HG02763 (cell line): ENCODE results near the gene WDR62.
"Not testable (repeated sequence)": the region's sequence is repeated elsewhere in the genome, so short reads cannot be mapped to it uniquely, and the experiment has no call there.

Experiments
- ATAC-seq: cut with Tn5 transposase; IDR thresholded peaks from one replicate; pipeline ENCODE4 v1.9.1; 2021; ENCODE audit warnings: mild to moderate bottlenecking, moderate library complexity; ENCODE audit not compliant: unreplicated experiment

The WDR62 gene

DNA sequence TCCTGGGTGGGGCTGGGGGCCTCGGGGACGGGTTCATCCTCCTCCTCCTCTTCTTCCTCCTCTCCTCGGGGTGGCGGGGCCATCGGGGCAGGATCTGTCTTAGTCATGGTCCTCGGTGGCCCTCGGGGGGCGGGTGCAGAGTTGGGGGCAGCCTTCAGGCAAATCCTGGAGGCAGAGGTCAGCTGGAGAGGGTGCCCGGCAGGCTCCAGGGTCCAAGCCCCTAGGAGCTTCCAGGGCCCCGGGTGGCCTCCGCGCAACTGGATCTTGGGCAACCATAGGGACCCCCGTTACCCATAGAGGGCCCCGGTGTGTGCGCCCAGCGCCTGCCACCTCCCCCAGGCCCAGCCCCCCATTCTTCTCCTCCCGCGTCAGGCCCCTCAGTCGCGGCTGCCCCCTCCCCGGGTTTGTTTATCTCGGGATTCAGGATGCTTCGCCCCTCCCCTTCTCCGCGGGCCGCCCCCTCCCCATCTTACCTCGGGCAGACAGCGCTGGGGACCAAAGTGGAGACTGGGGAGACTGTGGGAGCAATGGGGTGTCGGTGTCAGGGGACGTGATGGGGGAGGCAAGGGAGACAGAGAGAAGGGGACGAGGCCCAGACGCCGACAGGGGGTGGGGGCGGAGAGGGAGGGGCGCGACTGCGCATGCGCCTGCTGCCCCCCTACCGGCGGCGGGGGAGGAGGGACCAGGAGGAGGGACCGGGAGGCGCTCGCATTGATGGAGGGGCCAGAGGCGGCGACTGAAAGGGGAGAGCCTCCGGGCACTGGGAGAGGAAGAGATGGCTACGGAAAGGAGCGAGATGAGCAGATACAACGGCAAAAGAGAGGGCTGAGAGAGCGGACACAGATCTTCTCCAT is 22.2 kb upstream of the WDR62 start, which contains the start of gene CLIP3:
Gene CLIP3 (minus strand): TSS at position 623 of the 854 bp plus-strand sequence. CDS start 516 bp downstream, at position 107.
- ATAC-seq = no peak

DNA sequence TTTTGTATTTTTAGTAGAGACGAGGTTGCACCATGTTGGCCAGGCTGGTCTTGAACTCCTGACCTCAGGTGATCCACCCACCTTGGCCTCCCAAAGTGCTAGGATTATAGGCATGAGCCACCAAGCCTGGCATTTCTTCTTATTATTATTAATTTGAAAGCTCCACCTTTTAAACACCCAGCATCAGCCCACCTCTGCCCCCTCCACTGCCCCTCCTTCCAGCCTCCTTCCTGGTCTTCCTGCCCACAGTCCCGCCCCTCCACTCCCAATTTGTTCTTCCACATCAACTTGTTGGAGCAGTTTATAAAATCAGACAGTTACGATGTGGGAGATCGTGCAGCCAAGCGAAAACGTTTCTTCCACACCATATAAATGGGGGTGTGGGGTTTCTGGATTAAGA is 14.2 kb upstream of the WDR62 start:
- ATAC-seq = no peak

DNA sequence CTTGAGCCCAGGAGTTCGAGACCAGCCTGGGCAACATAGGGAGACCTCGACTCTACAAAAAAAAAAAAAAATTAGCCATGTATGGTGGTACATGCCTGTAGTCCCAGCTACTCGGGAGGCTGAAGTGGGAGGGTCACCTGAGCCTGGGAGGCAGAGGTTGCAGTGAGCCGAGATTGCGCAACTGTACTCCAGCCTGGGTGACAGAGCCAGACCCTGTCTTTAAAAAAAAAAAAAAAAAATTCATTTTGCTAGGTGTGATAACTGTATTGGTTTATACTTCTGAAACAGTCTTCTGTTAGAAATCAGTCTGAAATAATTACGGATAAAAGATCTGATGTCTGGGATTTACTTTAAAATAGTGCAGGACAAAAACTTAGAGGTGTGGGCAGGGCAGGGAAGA is 13.6 kb upstream of the WDR62 start:
- not testable (repeated sequence) for ATAC-seq

DNA sequence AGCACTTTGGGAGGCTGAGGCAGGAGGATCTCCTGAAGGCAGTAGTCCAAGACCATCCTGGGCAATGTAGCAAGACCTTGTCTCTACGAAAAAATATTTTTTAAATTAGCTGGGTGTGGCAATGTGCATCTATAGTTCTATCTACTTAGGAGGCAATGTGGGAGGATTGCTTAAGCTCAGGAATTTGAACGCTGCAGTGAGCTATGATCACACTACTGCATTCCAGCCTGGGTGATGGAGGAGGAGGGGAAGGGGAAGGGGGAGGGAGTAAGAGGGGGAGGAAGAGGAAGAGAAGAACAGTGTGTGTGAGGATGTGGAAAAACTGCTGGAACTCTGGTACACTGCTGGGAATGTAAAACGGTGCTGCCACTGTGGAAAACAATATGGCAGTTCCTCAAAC is 12.9 kb upstream of the WDR62 start:
- no peak for ATAC-seq

DNA sequence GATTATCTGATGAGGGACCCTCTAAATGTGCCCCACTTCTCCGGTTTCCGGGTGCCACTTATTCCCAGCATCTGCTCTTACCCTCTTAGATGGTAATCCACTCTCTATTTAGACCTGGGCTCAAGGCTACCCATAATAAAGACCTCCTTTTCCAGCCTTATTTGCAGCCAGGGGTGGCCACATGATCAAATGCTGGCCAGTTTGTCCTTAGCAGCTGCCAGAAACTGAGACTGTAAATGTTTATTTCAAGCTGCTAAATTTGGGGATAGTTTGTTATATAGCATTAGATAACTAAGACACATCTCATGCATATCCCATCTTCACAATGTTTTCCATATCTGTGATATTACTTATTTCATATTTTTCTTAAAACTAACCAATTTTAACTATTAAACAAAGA is 10.7 kb upstream of the WDR62 start:
- no peak for ATAC-seq

DNA sequence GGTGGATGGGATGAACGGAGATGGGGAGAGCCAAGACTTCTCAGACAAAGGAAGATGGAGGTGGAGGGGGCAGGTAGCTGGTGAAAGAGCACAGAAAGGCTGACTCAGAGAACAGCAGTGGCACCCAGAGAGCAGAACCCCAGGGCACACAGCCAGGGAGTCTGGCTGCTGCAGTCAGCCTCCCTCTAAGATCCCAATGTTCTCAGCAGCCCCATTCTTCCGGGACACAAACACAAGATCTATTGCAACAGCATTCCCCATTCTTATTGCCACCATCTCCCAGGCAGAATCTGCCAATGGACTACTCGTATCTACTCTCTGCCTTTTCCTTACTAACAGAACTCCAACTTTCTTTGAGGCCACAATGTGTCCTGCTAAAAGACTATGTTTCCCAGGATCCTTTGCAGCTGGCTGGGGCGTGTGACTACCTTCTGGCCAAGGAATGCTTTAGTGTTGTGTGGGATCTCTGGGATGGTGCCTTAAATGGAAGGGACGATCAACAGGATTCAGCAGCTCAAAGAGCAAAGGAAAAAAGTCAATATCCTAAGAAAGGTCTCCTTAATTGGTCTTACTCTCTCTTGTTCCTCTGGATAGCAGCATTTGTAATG is 8.2 kb upstream of the WDR62 start:
- ATAC-seq = no peak

DNA sequence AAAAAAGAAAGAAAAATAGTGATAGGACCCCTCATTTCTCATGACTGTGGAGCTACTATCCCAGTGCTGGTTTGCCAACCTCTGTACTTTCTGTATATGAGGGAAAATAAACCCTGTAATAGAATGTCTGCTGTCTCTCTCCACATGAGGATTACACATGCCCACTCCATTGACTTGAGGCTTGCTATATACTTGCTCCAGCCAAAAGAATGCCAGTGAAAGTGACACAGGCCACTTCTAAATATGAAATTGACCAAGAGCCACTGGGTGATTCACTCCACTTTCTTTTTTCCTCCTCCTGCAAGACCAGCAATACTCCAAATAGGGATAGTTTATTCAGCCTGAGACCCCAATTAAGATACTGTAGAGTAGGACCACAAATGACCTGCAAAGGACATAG is 6.9 kb upstream of the WDR62 start:
- ATAC-seq = no peak

DNA sequence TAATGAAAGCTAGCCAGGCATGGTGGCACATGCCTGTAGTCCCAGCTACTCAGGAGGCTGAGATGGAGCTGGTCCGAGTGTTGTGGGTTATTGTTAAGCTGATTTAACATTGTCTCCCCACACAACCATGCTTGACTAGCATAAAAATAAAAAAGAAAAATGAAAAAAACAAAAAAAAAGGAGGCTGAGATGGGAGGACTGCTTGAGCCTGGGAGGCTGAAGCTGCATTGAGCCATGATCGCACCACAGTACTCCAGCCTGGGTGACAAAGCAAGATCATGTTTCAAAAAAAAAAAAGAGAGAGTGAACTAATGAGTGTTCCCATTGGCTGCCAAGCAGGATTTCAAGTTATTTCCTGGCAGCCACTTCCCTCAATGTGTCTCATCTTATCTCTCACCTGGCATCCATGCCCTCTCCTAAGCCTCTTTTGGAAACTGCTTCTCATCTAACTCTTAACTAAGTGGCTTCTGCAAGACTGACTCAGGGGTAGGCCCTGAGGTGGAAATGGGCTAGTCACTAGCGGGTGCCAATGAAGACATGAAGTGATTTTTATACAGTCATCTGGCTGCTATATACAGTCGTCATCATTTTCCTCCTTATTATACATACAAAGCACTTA is 5.5 kb upstream of the WDR62 start:
- ATAC-seq = no peak

DNA sequence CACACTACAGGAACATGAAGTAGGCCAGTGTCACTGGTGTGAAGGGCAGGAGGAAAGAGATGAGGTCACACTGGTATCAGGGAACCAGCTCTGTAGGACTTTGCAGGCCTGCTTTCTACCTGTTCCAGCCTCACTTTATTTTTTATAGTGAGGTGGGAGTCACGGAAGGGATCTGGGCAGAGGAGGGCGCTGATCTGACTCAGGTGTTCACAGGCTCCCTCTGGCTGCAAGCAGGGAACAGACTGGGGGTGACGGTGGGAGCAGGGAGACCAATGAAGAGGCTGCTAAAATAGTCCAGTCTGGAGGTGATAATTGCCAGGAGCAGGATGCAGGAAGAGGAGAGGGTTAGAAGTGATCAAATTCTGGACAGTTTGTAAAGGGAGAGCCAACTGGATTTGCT is 3.5 kb upstream of the WDR62 start:
- no peak for ATAC-seq

DNA sequence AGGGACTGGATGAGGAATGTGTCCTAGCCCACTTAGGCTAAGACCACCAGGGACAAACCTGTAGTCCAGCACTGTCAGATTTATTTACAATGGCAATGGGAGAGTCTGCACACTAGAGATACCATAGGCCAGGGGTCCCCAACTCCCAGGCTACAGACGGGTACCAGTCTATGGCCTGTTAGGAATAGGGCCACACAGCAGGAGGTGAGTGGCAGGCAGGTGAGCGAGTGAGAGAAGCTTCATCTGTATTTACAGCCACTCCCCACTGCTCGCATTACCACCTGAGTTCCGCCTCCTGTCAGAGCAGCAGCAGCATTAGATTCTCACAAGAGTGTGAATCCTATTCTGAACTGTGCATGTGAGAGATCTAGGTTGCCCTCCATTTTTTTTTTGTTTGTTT is 3.1 kb upstream of the WDR62 start:
- ATAC-seq = no peak

DNA sequence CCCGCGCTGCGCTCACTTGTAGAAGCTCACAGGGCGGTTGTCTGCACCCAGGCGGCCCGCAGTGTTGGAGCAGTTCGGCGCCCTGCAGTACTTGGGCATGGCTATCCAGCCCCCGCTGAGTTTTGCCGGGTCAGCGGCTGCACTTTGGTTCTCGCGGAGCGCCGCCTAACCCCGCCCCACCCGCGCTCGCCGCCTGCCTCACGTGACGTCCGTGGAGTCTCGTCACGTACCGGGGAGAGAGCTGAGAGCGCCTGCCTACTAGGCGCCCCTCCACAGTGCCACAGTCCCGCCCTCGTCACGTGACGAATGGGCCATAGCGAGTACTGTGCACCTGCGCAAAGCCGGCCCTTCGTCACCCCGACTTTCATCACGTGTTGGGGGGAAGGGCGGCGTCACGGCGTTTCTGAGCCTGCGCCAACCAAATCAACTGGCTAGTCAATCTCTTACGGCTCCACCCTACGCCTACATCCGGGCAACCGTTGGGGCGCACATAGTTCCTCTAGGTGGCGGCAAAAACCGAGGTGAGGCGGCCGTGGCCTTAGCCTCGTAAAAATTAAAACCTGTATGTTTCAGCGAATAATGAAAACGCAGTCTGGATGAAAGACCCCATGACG is 471 bp upstream of the WDR62 start, which contains the start of gene THAP8:
Gene THAP8 (minus strand): TSS at position 167 of the 614 bp plus-strand sequence. CDS start 68 bp downstream, at position 99.
- ATAC-seq = peak; percentile 79

DNA sequence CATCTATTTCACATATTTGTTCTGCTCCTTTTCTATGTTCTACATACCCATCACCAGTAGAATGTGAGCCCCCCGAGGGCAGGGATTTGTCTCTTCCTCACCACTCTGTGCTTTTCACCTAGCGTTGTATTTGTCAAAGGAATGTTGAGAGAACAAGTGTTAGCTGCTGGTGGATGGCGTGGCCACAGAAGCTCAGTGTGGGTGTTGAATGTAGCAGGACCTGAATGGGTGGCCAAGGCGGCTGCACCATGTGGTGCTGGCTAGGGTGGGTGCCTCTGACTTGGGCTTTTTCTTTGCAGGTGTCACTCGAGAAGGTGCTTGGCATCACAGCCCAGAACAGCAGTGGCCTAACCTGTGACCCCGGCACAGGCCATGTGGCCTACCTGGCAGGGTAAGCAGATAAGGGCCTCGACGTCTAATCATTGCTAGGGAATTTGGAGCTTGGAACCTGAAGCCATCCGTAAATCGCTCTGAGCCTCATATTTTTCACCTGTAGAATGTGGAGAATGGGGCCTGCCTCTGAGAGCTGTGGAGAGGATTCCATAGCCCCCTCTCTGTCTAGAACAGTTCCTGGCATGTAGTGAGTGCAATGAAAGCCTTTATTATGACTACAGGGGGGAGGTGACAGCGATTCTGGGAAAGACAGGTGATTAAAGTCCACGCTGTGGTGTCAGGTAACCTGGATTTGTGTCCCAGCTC is 3.9 kb downstream of the WDR62 start:
- no peak for ATAC-seq

DNA sequence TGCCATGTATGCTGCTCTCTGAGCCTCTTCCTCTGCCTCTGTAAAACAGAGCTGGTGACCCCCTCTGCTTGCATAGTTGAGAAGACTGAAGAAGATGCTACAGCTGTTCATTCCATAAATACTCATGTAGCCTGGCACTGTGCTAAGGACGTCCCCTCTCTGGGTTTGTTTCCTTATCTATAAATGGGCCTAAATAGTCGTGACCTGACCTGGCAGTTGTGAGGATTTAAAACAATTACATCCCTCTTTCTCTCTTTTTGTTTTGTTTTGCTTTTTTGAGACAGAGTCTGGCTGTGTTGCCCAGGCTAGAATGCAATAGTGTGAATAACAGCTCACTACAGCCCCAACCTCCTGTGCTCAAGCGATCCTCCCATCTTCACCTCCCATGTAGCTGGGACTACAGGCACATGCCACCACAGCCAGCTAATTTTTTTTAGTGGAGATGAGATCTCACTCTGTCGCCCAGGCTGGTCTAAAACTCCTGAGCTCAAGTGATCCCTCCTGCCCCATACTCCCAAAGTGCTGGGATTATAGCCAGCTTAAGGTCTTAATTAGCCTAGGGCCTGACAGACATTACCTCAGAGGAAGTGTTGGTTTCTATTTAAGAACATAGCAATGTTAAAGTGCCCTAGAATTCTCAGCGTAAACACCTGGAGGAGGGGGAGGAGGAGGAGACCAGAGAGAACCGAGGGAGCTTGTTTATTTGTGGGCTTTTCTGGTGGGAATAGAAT is 4.6 kb downstream of the WDR62 start:
- ATAC-seq = no peak

DNA sequence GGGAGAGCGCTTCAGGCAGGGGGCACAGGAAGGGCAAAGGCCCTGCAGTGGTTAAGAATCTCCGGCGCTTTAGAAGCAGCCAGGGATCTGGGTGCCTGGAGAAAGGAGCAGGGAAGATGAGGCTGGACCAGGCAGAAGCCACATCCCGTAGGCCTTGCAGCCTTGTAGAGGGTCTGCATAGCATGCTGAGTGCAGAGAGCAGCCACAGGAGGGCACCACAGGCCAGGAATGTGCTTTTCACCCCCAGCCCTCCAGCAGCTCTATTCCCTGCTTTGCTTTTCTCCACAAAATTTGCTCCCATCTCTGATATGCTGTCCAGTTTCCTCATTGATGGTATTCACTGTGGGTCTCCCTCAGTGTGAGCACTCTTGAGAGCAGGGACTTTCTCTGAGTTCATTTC is 5.7 kb downstream of the WDR62 start:
- ATAC-seq = no peak

DNA sequence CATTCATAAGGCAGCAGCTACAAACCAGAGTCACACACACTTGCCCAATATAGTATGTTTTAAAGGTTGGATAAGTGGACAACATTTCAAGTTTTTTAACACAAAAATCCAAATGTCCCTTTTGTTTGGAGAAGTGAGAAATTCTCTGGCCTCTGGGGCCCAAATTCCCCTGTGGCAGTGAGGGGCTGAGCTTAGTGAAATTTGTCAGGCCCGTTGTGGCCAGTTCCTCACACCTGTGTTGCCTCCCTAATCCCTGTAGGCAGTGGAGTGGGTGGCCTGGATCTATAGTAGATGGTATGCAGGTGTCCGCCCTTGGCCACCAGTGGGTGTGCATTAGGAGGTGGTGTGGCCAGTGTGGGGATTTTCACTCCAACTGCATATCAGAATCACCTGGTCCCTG is 6.7 kb downstream of the WDR62 start:
- no peak for ATAC-seq

DNA sequence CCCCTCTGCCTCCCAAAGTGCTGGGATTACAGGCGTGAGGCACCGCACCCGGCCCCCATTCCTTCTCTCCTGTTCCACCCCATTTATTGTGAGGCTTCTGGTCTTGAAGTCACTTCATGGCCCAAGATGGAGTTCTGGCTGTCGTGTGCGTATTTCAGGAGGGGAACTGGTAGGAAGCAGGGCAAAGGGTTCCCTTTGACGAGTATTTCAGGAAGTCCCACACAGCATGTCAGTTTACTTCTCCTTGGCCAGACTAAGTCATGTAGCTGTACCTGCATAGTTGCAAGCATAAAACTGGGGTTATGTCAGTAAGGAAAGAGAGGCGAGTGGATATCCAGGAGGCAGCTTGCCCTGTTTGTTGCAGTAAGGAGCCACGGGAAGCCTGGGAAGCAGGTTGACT is 10.1 kb downstream of the WDR62 start:
- no peak for ATAC-seq

DNA sequence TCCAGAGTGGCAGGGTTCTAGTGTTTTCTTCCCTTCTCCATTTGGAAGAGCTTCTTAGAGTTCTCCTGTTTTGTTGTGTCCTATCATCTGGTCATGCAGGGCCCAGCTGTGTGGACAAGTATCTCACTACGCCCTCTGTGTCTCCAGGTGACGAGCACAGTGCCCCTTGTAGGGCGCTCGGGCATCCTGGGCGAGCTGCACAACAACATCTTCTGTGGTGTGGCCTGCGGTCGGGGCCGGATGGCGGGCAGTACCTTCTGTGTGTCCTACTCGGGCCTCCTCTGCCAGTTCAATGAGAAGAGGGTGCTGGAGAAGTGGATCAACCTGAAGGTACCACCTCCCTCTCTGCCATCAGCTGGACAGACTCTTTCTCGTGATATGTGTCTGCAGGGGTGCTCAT is 13.0 kb downstream of the WDR62 start:
- ATAC-seq = no peak

DNA sequence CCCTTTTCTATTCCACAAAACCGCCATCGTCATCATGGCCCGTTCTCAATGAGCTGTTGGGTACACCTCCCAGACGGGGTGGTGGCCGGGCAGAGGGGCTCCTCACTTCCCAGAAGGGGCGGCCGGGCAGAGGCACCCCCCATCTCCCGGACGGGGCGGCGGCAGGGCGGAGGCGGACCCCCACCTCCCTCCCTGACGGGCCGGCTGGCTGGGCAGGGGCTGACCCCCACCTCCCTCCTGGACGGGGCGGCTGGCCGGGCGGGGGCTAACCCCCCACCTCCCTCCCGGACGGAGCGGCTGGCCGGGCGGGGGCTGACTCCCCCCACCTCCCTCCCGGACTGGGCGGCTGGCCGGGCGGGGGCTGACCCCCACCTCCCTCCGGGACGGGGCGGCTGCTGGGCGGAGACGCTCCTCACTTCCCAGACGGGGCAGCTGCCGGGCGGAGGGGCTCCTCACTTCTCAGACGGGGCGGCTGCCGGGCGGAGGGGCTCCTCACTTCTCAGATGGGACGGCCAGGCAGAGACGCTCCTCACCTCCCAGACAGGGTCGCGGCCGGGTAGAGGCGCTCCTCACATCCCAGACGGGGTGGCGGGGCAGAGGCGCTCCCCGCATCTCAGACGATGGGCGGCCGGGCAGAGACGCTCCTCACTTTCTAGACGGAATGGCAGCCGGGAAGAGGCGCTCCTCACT is 14.3 kb downstream of the WDR62 start:
- ATAC-seq = not testable (repeated sequence)

DNA sequence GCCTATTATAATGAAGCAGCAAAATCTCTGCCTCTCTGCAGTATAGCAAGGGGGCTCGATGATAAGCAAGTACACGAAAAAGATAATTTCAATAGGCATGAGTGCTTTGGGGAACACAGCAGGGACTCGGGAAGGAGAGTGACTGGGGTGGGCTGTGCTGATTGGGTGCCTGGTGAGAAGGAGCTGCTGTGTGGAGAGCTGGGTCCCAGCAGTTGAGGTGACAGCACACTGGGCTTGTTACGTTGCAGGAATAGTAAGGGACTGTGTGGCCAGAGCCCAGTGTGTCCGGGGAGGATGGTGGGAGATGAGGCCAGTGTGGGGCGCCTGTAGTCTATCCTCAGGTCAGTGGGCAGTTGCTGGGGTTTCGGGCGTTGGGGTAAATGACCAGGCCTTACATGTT is 17.4 kb downstream of the WDR62 start:
- ATAC-seq = no peak
